T-helper 1 cell treated with Interleukin-12 subunit alpha and Interleukin-12 subunit beta and Interleukin-4 antibody, amounts not matched to agents 30 μg/mL and 1 μg/mL, for 36 hours (primary cell): ENCODE results near the gene KAZN.

Experiments used
- H3K27ac Mint-ChIP-seq: one replicate; pipeline ENCODE4 v1.8.0; 2021; ENCODE audit warnings: mild to moderate bottlenecking, mixed read lengths
- H3K27me3 Mint-ChIP-seq: one replicate; pipeline ENCODE4 v1.8.0; 2021; ENCODE audit warnings: low read depth, mixed read lengths
- H3K36me3 Mint-ChIP-seq: one replicate; pipeline ENCODE4 v1.8.0; 2021; ENCODE audit warnings: low read depth, mixed read lengths
- H3K4me1 Mint-ChIP-seq: one replicate; pipeline ENCODE4 v1.8.0; 2021; ENCODE audit warnings: low read depth, mixed read lengths
- H3K4me3 Mint-ChIP-seq: one replicate; pipeline ENCODE4 v1.8.0; 2021; ENCODE audit warnings: mild to moderate bottlenecking, moderate library complexity, mixed read lengths
- H3K9me3 Mint-ChIP-seq: one replicate; pipeline ENCODE4 v1.8.0; 2021; ENCODE audit warnings: mixed read lengths

KAZN gene

GRCh38 chr1:14878951-14879350, 280.5 kb downstream of the KAZN start:
- H3K9me3 Mint-ChIP-seq: no peaks in the 10 kb centered on the region
- H3K27me3 Mint-ChIP-seq: no peaks in the 10 kb centered on the region
- H3K36me3 Mint-ChIP-seq: no peaks in the 10 kb centered on the region
- no peak overlapping the region for H3K27ac Mint-ChIP-seq
- H3K4me3 Mint-ChIP-seq: no peak overlapping the region
- no peaks in the 10 kb centered on the region for H3K4me1 Mint-ChIP-seq

GRCh38 chr1:14880456-14881316, 282.2 kb downstream of the KAZN start:
- no peaks in the 10 kb centered on the region for H3K9me3 Mint-ChIP-seq
- no peaks in the 10 kb centered on the region for H3K36me3 Mint-ChIP-seq
- H3K4me3 Mint-ChIP-seq: no peak overlapping the region
- H3K27ac Mint-ChIP-seq: no peak overlapping the region
- H3K4me1 Mint-ChIP-seq: no peaks in the 10 kb centered on the region
- no peaks in the 10 kb centered on the region for H3K27me3 Mint-ChIP-seq

- Mint-ChIP-seq H3K27me3 (no peaks in the 10 kb centered on the region), H3K36me3 (no peaks in the 10 kb centered on the region), H3K4me3 (no peak overlapping the region), H3K9me3 (no peaks in the 10 kb centered on the region), H3K27ac (no peak overlapping the region), H3K4me1 (no peaks in the 10 kb centered on the region)
These were observed 283.5 kb downstream of the KAZN start for GRCh38 chr1:14881775-14882672.

- Mint-ChIP-seq H3K9me3 (no peaks in the 10 kb centered on the region), H3K27ac (no peak overlapping the region), H3K4me3 (no peak overlapping the region), H3K36me3 (no peaks in the 10 kb centered on the region), H3K27me3 (no peaks in the 10 kb centered on the region), H3K4me1 (no peaks in the 10 kb centered on the region)
These were observed 286.2 kb downstream of the KAZN start for GRCh38 chr1:14884614-14885175.

- H3K4me3 Mint-ChIP-seq: no peak overlapping the region
- H3K9me3 Mint-ChIP-seq: no peaks in the 10 kb centered on the region
- no peaks in the 10 kb centered on the region for H3K27me3 Mint-ChIP-seq
- no peaks in the 10 kb centered on the region for H3K36me3 Mint-ChIP-seq
- H3K4me1 Mint-ChIP-seq: no peaks in the 10 kb centered on the region
- H3K27ac Mint-ChIP-seq: no peak overlapping the region
These were observed 288.6 kb downstream of the KAZN start for GRCh38 chr1:14887044-14887566.

- Mint-ChIP-seq H3K27ac (no peak overlapping the region), H3K4me3 (no peak overlapping the region), H3K4me1 (no peaks in the 10 kb centered on the region), H3K9me3 (no peaks in the 10 kb centered on the region), H3K27me3 (no peaks in the 10 kb centered on the region), H3K36me3 (no peaks in the 10 kb centered on the region)
These were observed 289.4 kb downstream of the KAZN start for GRCh38 chr1:14887764-14888350.

- H3K36me3 Mint-ChIP-seq: no peaks in the 10 kb centered on the region
- H3K9me3 Mint-ChIP-seq: no peaks in the 10 kb centered on the region
- H3K27ac Mint-ChIP-seq: no peak overlapping the region
- no peaks in the 10 kb centered on the region for H3K27me3 Mint-ChIP-seq
- H3K4me3 Mint-ChIP-seq: no peak overlapping the region
- no peaks in the 10 kb centered on the region for H3K4me1 Mint-ChIP-seq
These were observed 289.9 kb downstream of the KAZN start for GRCh38 chr1:14888374-14888773.

GRCh38 chr1:14889825-14890440, 291.4 kb downstream of the KAZN start:
- H3K9me3 Mint-ChIP-seq: no peaks in the 10 kb centered on the region
- H3K36me3 Mint-ChIP-seq: no peaks in the 10 kb centered on the region
- H3K4me3 Mint-ChIP-seq: no peak overlapping the region
- H3K27me3 Mint-ChIP-seq: no peaks in the 10 kb centered on the region
- H3K27ac Mint-ChIP-seq: no peak overlapping the region
- no peaks in the 10 kb centered on the region for H3K4me1 Mint-ChIP-seq

- H3K27me3 Mint-ChIP-seq: no peaks in the 10 kb centered on the region
- no peaks in the 10 kb centered on the region for H3K36me3 Mint-ChIP-seq
- H3K27ac Mint-ChIP-seq: no peak overlapping the region
- no peak overlapping the region for H3K4me3 Mint-ChIP-seq
- H3K4me1 Mint-ChIP-seq: no peaks in the 10 kb centered on the region
- H3K9me3 Mint-ChIP-seq: no peaks in the 10 kb centered on the region
These were observed 293.5 kb downstream of the KAZN start for GRCh38 chr1:14891991-14892390.

- Mint-ChIP-seq H3K27me3 (no peaks in the 10 kb centered on the region), H3K36me3 (no peaks in the 10 kb centered on the region), H3K9me3 (no peaks in the 10 kb centered on the region), H3K4me3 (no peak overlapping the region), H3K27ac (no peak overlapping the region), H3K4me1 (no peaks in the 10 kb centered on the region)
These were observed 296.5 kb downstream of the KAZN start for GRCh38 chr1:14894811-14895560.

- Mint-ChIP-seq H3K27me3 (no peaks in the 10 kb centered on the region), H3K4me1 (no peaks in the 10 kb centered on the region), H3K27ac (no peak overlapping the region), H3K36me3 (no peaks in the 10 kb centered on the region), H3K9me3 (no peaks in the 10 kb centered on the region), H3K4me3 (no peak overlapping the region)
These were observed 297.2 kb downstream of the KAZN start for GRCh38 chr1:14895727-14896126.

- no peaks in the 10 kb centered on the region for H3K27me3 Mint-ChIP-seq
- H3K4me1 Mint-ChIP-seq: no peaks in the 10 kb centered on the region
- no peak overlapping the region for H3K4me3 Mint-ChIP-seq
- H3K9me3 Mint-ChIP-seq: no peaks in the 10 kb centered on the region
- H3K36me3 Mint-ChIP-seq: no peaks in the 10 kb centered on the region
- H3K27ac Mint-ChIP-seq: no peak overlapping the region
These were observed 298.0 kb downstream of the KAZN start for GRCh38 chr1:14896381-14897079.

GRCh38 chr1:14897080-14897449, 298.6 kb downstream of the KAZN start:
- Mint-ChIP-seq H3K36me3 (no peaks in the 10 kb centered on the region), H3K27ac (no peak overlapping the region), H3K27me3 (no peaks in the 10 kb centered on the region), H3K4me1 (no peaks in the 10 kb centered on the region), H3K4me3 (no peak overlapping the region), H3K9me3 (no peaks in the 10 kb centered on the region)
